ENCODE results near the gene HOXA13.

DNA sequence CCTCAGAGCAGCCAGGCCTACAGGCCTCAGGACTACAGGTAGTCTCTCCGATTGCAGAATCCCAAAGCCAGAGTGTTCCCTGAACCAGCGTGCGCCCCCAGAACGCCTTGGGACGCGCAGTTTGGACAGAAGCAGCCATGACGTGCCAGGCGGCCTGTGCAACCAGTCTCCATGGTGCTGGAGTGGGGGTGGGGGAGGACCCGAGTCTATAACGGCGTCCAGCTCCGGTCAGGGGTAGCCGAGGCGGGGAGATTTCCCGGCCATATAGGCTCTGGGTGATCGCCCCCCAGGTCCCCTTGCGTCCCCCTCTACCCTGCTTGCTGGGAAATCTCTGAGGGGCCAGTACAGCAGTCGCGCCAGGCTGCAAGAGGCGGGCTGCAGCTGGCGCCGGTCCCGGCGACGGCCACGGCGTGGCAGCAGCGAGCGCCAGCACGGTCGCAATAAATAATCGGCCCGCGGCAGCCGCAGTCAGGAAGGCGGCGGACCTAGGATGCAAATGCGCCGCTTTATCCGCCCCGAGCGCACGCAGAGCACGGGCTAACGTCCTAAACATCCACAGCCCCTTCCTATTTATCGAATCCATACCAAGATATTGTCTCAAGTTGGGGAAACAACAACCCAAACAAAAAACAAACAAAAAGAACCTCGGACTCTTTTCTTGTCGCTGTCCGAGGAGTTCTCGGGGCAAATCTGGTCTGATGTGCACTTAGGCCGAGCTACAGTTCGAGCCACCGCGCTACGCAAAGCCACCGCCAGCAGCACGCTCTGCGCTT, 49.1 kb downstream of the HOXA13 start:
- no peak for TF ChIP-seq POLR2A (IDR thresholded peaks at IDR 0.05)
- TF ChIP-seq, protein P1, sequence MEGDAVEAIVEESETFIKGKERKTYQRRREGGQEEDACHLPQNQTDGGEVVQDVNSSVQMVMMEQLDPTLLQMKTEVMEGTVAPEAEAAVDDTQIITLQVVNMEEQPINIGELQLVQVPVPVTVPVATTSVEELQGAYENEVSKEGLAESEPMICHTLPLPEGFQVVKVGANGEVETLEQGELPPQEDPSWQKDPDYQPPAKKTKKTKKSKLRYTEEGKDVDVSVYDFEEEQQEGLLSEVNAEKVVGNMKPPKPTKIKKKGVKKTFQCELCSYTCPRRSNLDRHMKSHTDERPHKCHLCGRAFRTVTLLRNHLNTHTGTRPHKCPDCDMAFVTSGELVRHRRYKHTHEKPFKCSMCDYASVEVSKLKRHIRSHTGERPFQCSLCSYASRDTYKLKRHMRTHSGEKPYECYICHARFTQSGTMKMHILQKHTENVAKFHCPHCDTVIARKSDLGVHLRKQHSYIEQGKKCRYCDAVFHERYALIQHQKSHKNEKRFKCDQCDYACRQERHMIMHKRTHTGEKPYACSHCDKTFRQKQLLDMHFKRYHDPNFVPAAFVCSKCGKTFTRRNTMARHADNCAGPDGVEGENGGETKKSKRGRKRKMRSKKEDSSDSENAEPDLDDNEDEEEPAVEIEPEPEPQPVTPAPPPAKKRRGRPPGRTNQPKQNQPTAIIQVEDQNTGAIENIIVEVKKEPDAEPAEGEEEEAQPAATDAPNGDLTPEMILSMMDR (IDR thresholded peaks at IDR 0.05), result peak in 3 of 4 experiments; percentile 78 to 95 (median 80)
- TF ChIP-seq EP300 (IDR thresholded peaks at IDR 0.05), result no peak
